Activated T-cell treated with anti-CD3 and anti-CD28 coated beads, Interleukin-2, amount 50 U/mL, for 72 hours (primary cell): ENCODE data around the gene TIAM1. TPM values are rescaled to one million over a fixed set of nuclear protein-coding genes. Genes with fewer than 3 reads are reported as not detected.

Experiments
- ATAC-seq, 2 donors: fragments of 150-1000 bp; cut with Tn5 transposase; replicated peaks in 1 of 2; 2 replicates each; pipeline ENCODE4 v1.10.0; 2021; ENCODE audit warnings: moderate library complexity in 2 of 2, mild to moderate bottlenecking in 1 of 2
- DNase-seq, 2 donors: peaks; one replicate each; pipeline ENCODE4 v3.0.0; 2021 to 2022; ENCODE audit warnings: mixed read lengths in 1 of 2
- H3K27ac Mint-ChIP-seq: one replicate; pipeline ENCODE4 v1.8.0; 2022; ENCODE audit warnings: mild to moderate bottlenecking, moderate library complexity, mixed read lengths
- H3K27me3 Mint-ChIP-seq: one replicate; pipeline ENCODE4 v1.8.0; 2022; ENCODE audit warnings: low read depth, mixed read lengths
- H3K36me3 Mint-ChIP-seq, 2 donors: one replicate each; pipeline ENCODE4 v1.8.0; 2022; ENCODE audit warnings: mixed read lengths in 2 of 2, mild to moderate bottlenecking in 1 of 2; ENCODE audit not compliant: insufficient read depth in 2 of 2
- H3K4me1 Mint-ChIP-seq: one replicate; pipeline ENCODE4 v1.8.0; 2022; ENCODE audit warnings: low read depth, mixed read lengths
- H3K4me3 Mint-ChIP-seq, 2 donors: one replicate each; pipeline ENCODE4 v1.8.0; 2022; ENCODE audit warnings: mild to moderate bottlenecking in 2 of 2, mixed read lengths in 2 of 2, moderate library complexity in 2 of 2
- H3K9me3 Mint-ChIP-seq, 2 donors: one replicate each; pipeline ENCODE4 v1.8.0; 2022; ENCODE audit warnings: mixed read lengths in 2 of 2
- total RNA-seq, 2 donors: library from RNA; stranded (reverse); gene quantifications; one replicate each; pipeline ENCODE4 v1.2.3, GENCODE V29; 2022

TIAM1 gene
- total RNA-seq, 2 donors from 2014 or later, result 62.2 to 63.7 TPM

GRCh38 chr21:31284797-31285397, 59.2 kb downstream of the TIAM1 start:
- H3K36me3 Mint-ChIP-seq, result peaks cover 9 to 22% of the 10 kb centered on the region in 2 donors
- peaks cover 36% of the 10 kb centered on the region for H3K4me1 Mint-ChIP-seq
- peaks cover 5 to 9% of the 10 kb centered on the region in 2 donors for H3K9me3 Mint-ChIP-seq
- H3K27me3 Mint-ChIP-seq, result no peaks in the 10 kb centered on the region
- H3K27ac Mint-ChIP-seq, result no peak overlapping the region
- H3K4me3 Mint-ChIP-seq, result no peak overlapping the region
- no peak for DNase-seq
- ATAC-seq, result no peak

- Mint-ChIP-seq H3K9me3 (peaks cover 3 to 9% of the 10 kb centered on the region in 2 donors), H3K4me1 (peaks cover 42% of the 10 kb centered on the region), H3K27ac (peak overlapping the region; percentile 86), H3K4me3 (peak overlapping the region in 1 of 2 donors; percentile 35), H3K27me3 (no peaks in the 10 kb centered on the region), H3K36me3 (peaks cover 9 to 15% of the 10 kb centered on the region in 2 donors)
- peak; percentile 12 to 44 for DNase-seq
- peak; percentile 70 to 74 for ATAC-seq
These were observed 61.0 kb downstream of the TIAM1 start for GRCh38 chr21:31283025-31283424.

- H3K27me3 Mint-ChIP-seq, result no peaks in the 10 kb centered on the region
- H3K4me1 Mint-ChIP-seq, result peaks cover 49% of the 10 kb centered on the region
- peak overlapping the region; percentile 86 for H3K27ac Mint-ChIP-seq
- peak overlapping the region; percentile 35 to 43 for H3K4me3 Mint-ChIP-seq
- DNase-seq (no peak), ATAC-seq (no peak)
- H3K9me3 Mint-ChIP-seq, result peaks cover 3 to 4% of the 10 kb centered on the region in 2 donors
- peaks cover 4 to 8% of the 10 kb centered on the region in 2 donors for H3K36me3 Mint-ChIP-seq
These were observed 61.9 kb downstream of the TIAM1 start for GRCh38 chr21:31282095-31282709.

- no peak overlapping the region for H3K27ac Mint-ChIP-seq
- peaks cover 3 to 4% of the 10 kb centered on the region in 2 donors for H3K9me3 Mint-ChIP-seq
- H3K36me3 Mint-ChIP-seq, result peaks cover 3 to 7% of the 10 kb centered on the region in 2 donors
- no peak overlapping the region for H3K4me3 Mint-ChIP-seq
- H3K4me1 Mint-ChIP-seq, result peaks cover 49% of the 10 kb centered on the region
- no peak for ATAC-seq
- DNase-seq, result no peak
- no peaks in the 10 kb centered on the region for H3K27me3 Mint-ChIP-seq
These were observed 62.5 kb downstream of the TIAM1 start for GRCh38 chr21:31281561-31281960.

- H3K4me1 Mint-ChIP-seq, result peaks cover 47% of the 10 kb centered on the region
- H3K27ac Mint-ChIP-seq, result no peak overlapping the region
- H3K36me3 Mint-ChIP-seq, result peaks cover 3 to 5% of the 10 kb centered on the region in 2 donors
- no peak overlapping the region for H3K4me3 Mint-ChIP-seq
- peaks cover 3 to 4% of the 10 kb centered on the region in 2 donors for H3K9me3 Mint-ChIP-seq
- no peaks in the 10 kb centered on the region for H3K27me3 Mint-ChIP-seq
- ATAC-seq (peak; percentile 69 to 82), DNase-seq (peak; percentile 7 to 28)
These were observed 64.1 kb downstream of the TIAM1 start for GRCh38 chr21:31279986-31280385.

- H3K36me3 Mint-ChIP-seq, result peaks cover 3 to 5% of the 10 kb centered on the region in 2 donors
- ATAC-seq (no peak), DNase-seq (no peak)
- peaks cover 3 to 4% of the 10 kb centered on the region in 2 donors for H3K9me3 Mint-ChIP-seq
- peaks cover 44% of the 10 kb centered on the region for H3K4me1 Mint-ChIP-seq
- no peaks in the 10 kb centered on the region for H3K27me3 Mint-ChIP-seq
- H3K4me3 Mint-ChIP-seq, result no peak overlapping the region
- H3K27ac Mint-ChIP-seq, result no peak overlapping the region
These were observed 64.8 kb downstream of the TIAM1 start for GRCh38 chr21:31279214-31279613.

- Mint-ChIP-seq H3K27me3 (no peaks in the 10 kb centered on the region), H3K36me3 (peaks cover 3 to 5% of the 10 kb centered on the region in 2 donors), H3K27ac (no peak overlapping the region), H3K9me3 (peaks cover 3 to 4% of the 10 kb centered on the region in 2 donors), H3K4me1 (peaks cover 42% of the 10 kb centered on the region), H3K4me3 (no peak overlapping the region)
- DNase-seq (no peak), ATAC-seq (no peak)
These were observed 65.4 kb downstream of the TIAM1 start for GRCh38 chr21:31278511-31279130.

- DNase-seq (no peak), ATAC-seq (no peak)
- H3K36me3 Mint-ChIP-seq, result peaks cover 5 to 6% of the 10 kb centered on the region in 2 donors
- no peak overlapping the region for H3K4me3 Mint-ChIP-seq
- H3K9me3 Mint-ChIP-seq, result peaks cover 2 to 3% of the 10 kb centered on the region in 2 donors
- H3K27me3 Mint-ChIP-seq, result no peaks in the 10 kb centered on the region
- H3K27ac Mint-ChIP-seq, result no peak overlapping the region
- H3K4me1 Mint-ChIP-seq, result peaks cover 38% of the 10 kb centered on the region
These were observed 67.4 kb downstream of the TIAM1 start for GRCh38 chr21:31276663-31277062.

GRCh38 chr21:31275901-31276300, 68.2 kb downstream of the TIAM1 start:
- no peaks in the 10 kb centered on the region for H3K27me3 Mint-ChIP-seq
- no peak for DNase-seq
- H3K4me1 Mint-ChIP-seq, result peaks cover 36% of the 10 kb centered on the region
- peaks cover 2 to 6% of the 10 kb centered on the region in 2 donors for H3K36me3 Mint-ChIP-seq
- no peak overlapping the region for H3K4me3 Mint-ChIP-seq
- H3K27ac Mint-ChIP-seq, result no peak overlapping the region
- ATAC-seq, result no peak
- H3K9me3 Mint-ChIP-seq, result peaks cover 0 to 1% of the 10 kb centered on the region in 2 donors

- H3K4me3 Mint-ChIP-seq, result peak overlapping the region in 1 of 2 donors; percentile 0
- peaks cover 42% of the 10 kb centered on the region for H3K4me1 Mint-ChIP-seq
- H3K27me3 Mint-ChIP-seq, result no peaks in the 10 kb centered on the region
- DNase-seq (peak; percentile 54 to 56), ATAC-seq (peak; percentile 99)
- H3K9me3 Mint-ChIP-seq, result peaks cover 0 to 3% of the 10 kb centered on the region in 2 donors
- no peak overlapping the region for H3K27ac Mint-ChIP-seq
- peaks cover 6 to 11% of the 10 kb centered on the region in 2 donors for H3K36me3 Mint-ChIP-seq
These were observed 70.8 kb downstream of the TIAM1 start for GRCh38 chr21:31273278-31273677.

- ATAC-seq (peak; percentile 64 to 69), DNase-seq (no peak)
- peaks cover 59% of the 10 kb centered on the region for H3K4me1 Mint-ChIP-seq
- peaks cover 8 to 32% of the 10 kb centered on the region in 2 donors for H3K36me3 Mint-ChIP-seq
- H3K4me3 Mint-ChIP-seq, result peak overlapping the region; percentile 74 to 77
- H3K27ac Mint-ChIP-seq, result peak overlapping the region; percentile 52
- no peaks in the 10 kb centered on the region for H3K27me3 Mint-ChIP-seq
- peaks cover 0 to 3% of the 10 kb centered on the region in 2 donors for H3K9me3 Mint-ChIP-seq
These were observed 76.0 kb downstream of the TIAM1 start for GRCh38 chr21:31268090-31268489.

- peaks cover 54% of the 10 kb centered on the region for H3K4me1 Mint-ChIP-seq
- DNase-seq (no peak), ATAC-seq (no peak)
- no peaks in the 10 kb centered on the region for H3K27me3 Mint-ChIP-seq
- H3K9me3 Mint-ChIP-seq, result peaks cover 0 to 3% of the 10 kb centered on the region in 2 donors
- peaks cover 8 to 32% of the 10 kb centered on the region in 2 donors for H3K36me3 Mint-ChIP-seq
- H3K4me3 Mint-ChIP-seq, result peak overlapping the region; percentile 74 to 77
- H3K27ac Mint-ChIP-seq, result peak overlapping the region; percentile 52
These were observed 76.4 kb downstream of the TIAM1 start for GRCh38 chr21:31267644-31268043.

- no peak for ATAC-seq
- Mint-ChIP-seq H3K4me1 (peaks cover 51% of the 10 kb centered on the region), H3K9me3 (peaks cover 0 to 3% of the 10 kb centered on the region in 2 donors), H3K27me3 (no peaks in the 10 kb centered on the region), H3K4me3 (no peak overlapping the region), H3K27ac (no peak overlapping the region), H3K36me3 (peaks cover 8 to 32% of the 10 kb centered on the region in 2 donors)
- DNase-seq, result no peak
These were observed 77.8 kb downstream of the TIAM1 start for GRCh38 chr21:31266241-31266640.
